ENCODE data around the gene FHOD3.
"Not testable (repeated sequence)": the region's sequence is repeated elsewhere in the genome, so short reads cannot be mapped to it uniquely, and the experiment has no call there.

The FHOD3 gene

DNA sequence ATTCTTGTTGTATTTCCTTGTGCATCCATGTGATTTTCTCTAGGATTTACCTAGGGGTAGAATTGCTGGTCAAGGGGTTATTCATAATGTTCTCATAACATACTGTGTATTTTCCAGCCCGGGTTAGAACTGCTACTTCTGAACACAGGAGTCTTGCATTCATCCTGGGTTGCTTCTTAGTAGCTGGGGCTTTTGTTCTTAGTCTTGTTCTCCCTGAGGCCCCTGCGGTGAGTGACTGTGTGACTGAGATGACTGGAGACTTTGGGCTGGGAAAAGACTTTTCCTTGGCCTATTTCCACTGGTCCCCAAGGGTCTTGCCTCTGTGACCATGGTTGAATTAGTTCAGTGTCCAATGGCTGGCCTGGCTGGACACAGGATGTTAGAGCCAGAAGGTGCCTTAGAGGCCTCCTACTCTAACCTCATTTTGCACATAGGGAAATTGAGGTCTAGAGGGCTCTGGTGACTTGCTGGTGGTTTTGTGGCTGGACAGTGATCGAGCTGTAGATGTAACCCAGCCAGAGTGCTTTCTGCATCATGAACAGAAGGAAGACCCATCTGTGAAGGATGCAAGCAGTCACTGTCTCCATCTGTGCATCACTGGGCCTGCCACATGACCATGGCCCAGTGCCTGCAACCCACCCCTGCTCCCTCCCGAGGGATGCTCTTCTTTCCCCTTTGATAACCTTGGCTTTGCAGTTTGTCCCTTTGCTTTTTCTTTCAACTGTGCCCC is 233.3 kb downstream of the FHOD3 start:
- DNase-seq: no peak

GRCh38 chr18:36531636-36532035 is 234.1 kb downstream of the FHOD3 start:
- no peak for DNase-seq

DNA sequence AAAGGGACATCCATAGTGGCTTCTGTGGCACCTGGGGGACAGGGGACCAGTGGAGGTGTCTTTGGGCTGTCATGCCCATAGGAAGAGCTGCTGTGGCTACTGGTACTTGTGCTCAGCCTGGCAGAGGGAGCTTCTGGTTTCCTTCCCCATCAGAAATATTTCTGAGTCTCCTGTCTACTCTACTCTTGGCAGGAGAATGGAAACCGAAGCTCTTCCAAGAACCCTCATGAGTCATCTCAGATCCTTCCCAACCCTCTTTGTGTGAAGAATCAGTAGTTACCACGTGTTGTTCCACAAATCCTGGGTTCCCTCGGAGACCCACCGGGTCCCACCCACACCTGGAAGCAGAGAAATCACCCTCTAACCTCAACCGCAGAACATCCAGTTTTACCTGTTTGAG is 234.9 kb downstream of the FHOD3 start:
- DNase-seq: no peak

DNA sequence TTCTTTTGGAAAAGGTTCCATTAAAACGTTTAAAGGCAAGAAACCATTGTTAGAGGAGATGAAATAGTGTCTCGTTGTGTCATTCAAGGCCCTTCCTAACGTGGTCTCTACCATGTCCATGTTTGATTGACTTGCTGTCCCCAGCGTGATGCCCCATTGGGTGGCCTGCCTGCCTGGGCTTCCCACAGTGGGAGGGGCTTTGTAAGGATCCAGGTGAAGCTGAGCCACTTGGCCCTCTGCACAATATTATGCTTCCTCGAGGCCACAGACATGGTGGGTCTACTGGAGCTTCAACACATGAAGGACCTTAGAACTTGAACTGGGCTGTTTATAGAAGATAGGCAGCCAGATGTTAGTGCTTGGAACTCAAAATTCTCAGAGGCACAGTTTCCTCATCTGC is 235.3 kb downstream of the FHOD3 start:
- DNase-seq: no peak

- DNase-seq: no peak
These were observed 236.1 kb downstream of the FHOD3 start for GRCh38 chr18:36533446-36534153.

- no peak for DNase-seq
These were observed 236.7 kb downstream of the FHOD3 start for GRCh38 chr18:36534154-36534688.

DNA sequence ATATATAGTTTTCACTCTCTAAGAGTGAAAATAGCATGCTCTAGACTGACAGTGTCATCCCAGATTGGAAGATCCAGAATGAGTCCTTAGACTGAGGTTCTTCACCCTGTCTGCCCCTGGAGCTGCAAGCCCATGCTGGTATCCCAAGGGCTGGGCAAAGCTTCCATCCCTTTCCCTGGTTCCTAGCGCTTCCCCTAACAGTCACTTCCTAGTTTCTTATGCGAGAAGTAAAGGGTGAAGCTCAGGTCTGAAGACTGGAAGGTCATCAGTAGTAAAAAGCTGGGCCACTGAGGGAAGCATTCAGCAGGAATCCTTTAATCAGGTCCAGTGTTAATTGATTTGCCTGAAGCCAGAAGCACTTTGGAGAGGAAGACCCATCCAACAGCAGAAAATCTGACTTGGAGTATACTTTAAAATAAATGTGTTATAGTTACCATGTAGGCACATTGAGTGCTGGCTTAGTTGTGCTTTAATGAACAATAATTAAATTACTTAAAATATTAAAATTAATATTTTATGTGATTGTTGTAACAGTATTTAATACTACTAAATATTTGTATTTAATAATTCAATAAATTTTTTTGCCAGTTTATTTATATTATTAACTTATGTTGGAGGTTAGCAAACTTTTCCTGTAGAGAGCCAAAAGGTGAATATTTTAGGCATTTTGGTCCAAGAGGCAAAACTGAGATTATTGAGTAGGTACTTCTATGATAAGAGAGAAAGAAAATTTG is 237.9 kb downstream of the FHOD3 start:
- no peak for DNase-seq

DNA sequence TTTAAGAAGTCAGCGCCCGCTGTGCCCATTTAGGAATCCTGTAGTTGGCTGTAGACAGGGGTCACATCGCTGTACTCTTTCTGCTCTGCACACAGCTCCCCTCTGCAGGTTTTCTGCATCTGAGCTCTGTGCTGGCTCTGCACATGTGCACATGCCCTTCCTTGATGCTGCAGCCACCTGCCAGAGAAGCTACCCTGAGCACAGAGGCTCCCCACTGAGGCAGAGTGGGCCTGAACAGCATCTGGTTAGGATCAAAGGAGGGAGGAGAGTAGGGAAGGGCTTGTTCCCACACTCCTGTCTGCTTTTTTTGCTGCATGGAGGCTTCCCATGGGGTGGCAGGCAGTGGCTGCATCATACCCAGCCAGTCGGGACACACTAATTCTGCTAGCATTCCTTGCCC is 238.9 kb downstream of the FHOD3 start:
- DNase-seq: no peak

DNA sequence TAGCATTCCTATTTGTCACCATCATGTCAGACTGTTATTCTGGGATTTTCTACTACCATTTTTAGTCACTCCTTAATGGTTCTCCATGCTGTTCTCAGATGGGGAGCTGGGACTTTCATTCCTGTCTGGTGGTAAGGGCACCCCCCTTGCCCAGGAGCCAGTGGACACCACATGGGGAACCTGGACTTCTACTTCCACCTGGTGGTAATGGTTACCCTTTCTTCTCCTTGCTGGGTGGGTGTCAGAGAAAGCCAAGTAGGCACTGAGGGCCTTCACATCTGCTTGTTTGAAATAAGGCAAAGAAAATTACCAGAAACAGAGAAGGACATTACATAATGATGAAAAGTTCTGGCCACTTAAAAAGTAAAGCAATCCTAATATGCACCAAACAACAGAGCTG is 239.8 kb downstream of the FHOD3 start:
- no peak for DNase-seq

- no peak for DNase-seq
These were observed 242.2 kb downstream of the FHOD3 start for GRCh38 chr18:36539674-36540231.

- no peak for DNase-seq
These were observed 245.5 kb downstream of the FHOD3 start for GRCh38 chr18:36543030-36543429.

DNA sequence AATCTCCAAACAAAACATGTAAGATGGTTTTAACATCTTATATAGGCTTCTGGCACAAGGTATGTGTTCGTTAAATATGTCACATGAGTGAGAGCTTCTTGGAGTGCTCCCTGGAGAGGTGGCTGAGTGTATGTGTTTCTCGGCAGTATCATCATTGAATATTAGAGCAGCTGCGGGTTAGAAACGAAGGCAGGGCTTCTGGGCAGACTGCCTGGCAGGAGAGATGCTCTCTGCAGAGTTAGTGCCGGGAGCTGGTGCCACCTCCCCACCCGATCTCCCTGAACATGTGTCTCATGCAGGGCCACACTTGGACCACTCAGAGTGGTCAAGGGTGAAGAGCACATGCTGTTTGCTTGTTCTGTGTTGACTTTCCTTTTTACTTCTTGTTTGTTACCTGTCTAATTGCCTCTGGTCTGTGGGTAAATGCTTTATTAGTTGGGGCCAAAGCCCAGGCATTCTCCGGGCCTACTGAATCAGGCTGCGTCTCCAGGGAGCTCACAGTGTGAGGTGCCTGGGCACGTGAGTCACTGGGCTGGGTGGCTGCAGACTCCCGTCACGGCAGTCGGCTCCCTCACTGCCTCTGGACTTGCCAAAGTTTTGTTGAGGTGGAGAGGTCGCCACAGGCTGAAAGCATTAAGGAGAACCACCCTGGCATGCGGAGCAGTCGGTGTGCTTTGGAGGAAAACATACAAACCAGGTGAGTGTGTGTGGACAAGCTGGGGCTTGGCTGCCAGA is 246.6 kb downstream of the FHOD3 start:
- DNase-seq: no peak

- DNase-seq: no peak
These were observed 248.4 kb downstream of the FHOD3 start for GRCh38 chr18:36545821-36546427.

DNA sequence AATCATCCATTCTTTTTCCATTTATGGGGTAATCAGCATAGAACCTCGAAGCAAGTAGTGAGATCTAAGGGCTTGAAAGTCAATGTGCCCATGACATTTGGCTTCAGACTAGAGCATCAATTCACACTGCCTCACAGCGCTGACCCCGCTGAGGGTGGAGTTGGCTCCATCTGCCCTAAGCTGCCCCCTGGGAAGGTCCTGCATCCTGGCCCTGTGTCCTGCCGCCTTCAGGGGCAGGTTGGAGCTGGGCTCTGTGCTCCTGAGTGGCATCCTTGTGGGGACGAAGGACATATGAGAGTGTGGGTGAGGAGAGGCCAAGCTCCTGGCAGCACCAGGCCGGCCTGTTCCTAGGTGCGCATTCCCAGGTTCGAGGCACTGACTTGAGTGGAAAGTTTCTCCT is 249.4 kb downstream of the FHOD3 start:
- no peak for DNase-seq

- no peak for DNase-seq
These were observed 250.0 kb downstream of the FHOD3 start for GRCh38 chr18:36547544-36547943.

GRCh38 chr18:36551274-36551673 is 253.8 kb downstream of the FHOD3 start:
- not testable (repeated sequence) for DNase-seq

DNA sequence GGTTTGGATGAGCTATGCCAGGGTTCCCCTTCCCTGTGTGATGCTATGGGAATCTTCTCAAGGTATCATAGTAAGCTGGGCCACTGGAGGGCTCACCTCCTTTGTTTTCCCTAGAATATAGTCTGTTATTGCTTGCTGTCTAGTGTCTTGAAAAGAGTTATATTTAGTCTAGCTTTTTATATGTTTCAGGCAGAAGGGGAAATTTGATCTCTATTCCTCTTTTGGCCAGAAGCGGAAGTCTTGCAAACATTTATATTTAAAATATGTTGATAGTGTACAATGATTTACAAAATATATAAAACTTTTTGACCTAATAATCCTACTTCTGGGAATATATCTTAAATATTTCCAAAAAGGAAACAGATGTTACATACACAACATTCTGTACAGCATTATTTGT is 260.7 kb downstream of the FHOD3 start:
- DNase-seq: no peak

GRCh38 chr18:36559149-36559857 is 261.8 kb downstream of the FHOD3 start:
- DNase-seq: no peak

GRCh38 chr18:36560187-36560586 is 262.7 kb downstream of the FHOD3 start:
- no peak for DNase-seq

- DNase-seq: no peak
These were observed 263.5 kb downstream of the FHOD3 start for GRCh38 chr18:36561046-36561445.

DNA sequence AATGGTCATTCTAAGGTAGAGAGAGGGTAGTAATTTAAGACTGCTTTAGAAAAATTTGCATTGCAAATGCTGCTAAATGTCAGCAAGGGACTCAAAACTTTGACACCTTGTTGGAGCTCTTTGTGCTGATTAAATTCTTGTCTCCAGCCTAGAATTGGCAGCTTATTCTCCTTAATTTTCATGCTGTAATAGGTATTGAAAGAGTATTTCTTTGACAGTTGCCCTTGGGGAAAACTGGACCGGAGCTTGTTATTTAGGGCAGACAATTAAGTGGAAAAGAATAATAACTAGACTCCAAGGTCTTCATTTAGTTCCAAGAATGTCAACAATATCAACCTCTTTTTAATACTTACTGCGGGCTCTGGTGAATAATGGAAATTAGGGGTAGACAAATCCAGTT is 267.3 kb downstream of the FHOD3 start:
- no peak for DNase-seq

GRCh38 chr18:36567800-36568199 is 270.3 kb downstream of the FHOD3 start:
- DNase-seq: no peak
